H1 (cell line): ENCODE data around the gene TDRD9.

Experiments
- ATF3 ChIP-seq: IDR thresholded peaks from 2 replicates; pipeline ENCODE4 v1.6.1; 2011; ENCODE audit warnings: low read depth, mild to moderate bottlenecking, low read length; ENCODE audit not compliant: insufficient read depth
- CTCF ChIP-seq, 3 experiments: IDR thresholded peaks; 1 replicate in 2 of 3; 2 replicates in 1 of 3; pipeline versions ENCODE4 v1.5.1 to v1.6.1; 2011; ENCODE audit warnings: low read length in 3 of 3, mild to moderate bottlenecking in 3 of 3, inconsistent platforms in 2 of 3, low read depth in 1 of 3, moderate library complexity in 1 of 3; ENCODE audit not compliant: insufficient read depth in 1 of 3; ENCODE audit errors: control extremely low read depth in 1 of 3
- EP300 ChIP-seq, 2 experiments: IDR thresholded peaks; 1 replicate in 1 of 2; 2 replicates in 1 of 2; pipeline ENCODE4 v1.6.1; 2011 to 2012; ENCODE audit warnings: low read depth in 2 of 2, low read length in 2 of 2, mild to moderate bottlenecking in 2 of 2, borderline replicate concordance in 1 of 2, inconsistent platforms in 1 of 2, moderate library complexity in 1 of 2
- EZH2 ChIP-seq: fragments of 200-600 bp; sonication (generic); IDR thresholded peaks from 2 replicates; pipeline ENCODE4 v1.7.1; 2012; ENCODE audit warnings: low read depth, mild to moderate bottlenecking, moderate library complexity, low read length, inconsistent platforms; ENCODE audit not compliant: severe bottlenecking
- POLR2A ChIP-seq, 2 experiments: IDR thresholded peaks; 1 replicate in 1 of 2; 2 replicates in 1 of 2; pipeline ENCODE4 v1.6.1; 2011; ENCODE audit warnings: low read depth in 2 of 2, low read length in 2 of 2, mild to moderate bottlenecking in 2 of 2; ENCODE audit errors: control extremely low read depth in 1 of 2
- POLR2AphosphoS5 ChIP-seq: IDR thresholded peaks from 2 replicates; pipeline ENCODE4 v1.6.1; 2011; ENCODE audit warnings: low read depth, low read length
- SIN3A ChIP-seq, 2 experiments: IDR thresholded peaks in 1 of 2; conservative IDR thresholded peaks in 1 of 2; 2 replicates each; pipeline ENCODE4 v1.6.1; 2011 to 2012; ENCODE audit warnings: low read length in 2 of 2, improper control_type of control experiment in 1 of 2, low read depth in 1 of 2, mild to moderate bottlenecking in 1 of 2
- SRF ChIP-seq: IDR thresholded peaks from 2 replicates; pipeline ENCODE4 v1.6.1; 2011; ENCODE audit warnings: mild to moderate bottlenecking, low read depth, low read length, moderate library complexity
- TAF1 ChIP-seq: IDR thresholded peaks from 2 replicates; pipeline ENCODE4 v1.6.1; 2011; ENCODE audit warnings: mild to moderate bottlenecking, low read depth, low read length
- TAF7 ChIP-seq: optimal IDR thresholded peaks from 2 replicates; pipeline ENCODE3; 2011; ENCODE audit warnings: low read depth, mild to moderate bottlenecking, inconsistent platforms, low read length, moderate library complexity, borderline replicate concordance

- TF ChIP-seq POLR2AphosphoS5 (no peak), SRF (no peak), CTCF (IDR thresholded peaks at IDR 0.05; ENCODE audit: control extremely low read depth in 1 of 3, insufficient read depth in 1 of 3, low read depth in 1 of 3, low read length in 3 of 3) (peak; percentile 15 to 26 (median 18); a peak in 3 of 4 replicates), EZH2 (no peak), POLR2A (IDR thresholded peaks at IDR 0.05; ENCODE audit: control extremely low read depth in 1 of 2, low read depth in 2 of 2, low read length in 2 of 2) (no peak), TAF1 (no peak), TAF7 (no peak), ATF3 (no peak), EP300 (IDR thresholded peaks at IDR 0.05; ENCODE audit: borderline replicate concordance in 1 of 2, low read depth in 2 of 2, low read length in 2 of 2) (no peak), SIN3A (conservative IDR thresholded peaks at IDR 0.05 in 1 of 2, IDR thresholded peaks at IDR 0.05 in 1 of 2; ENCODE audit: low read depth in 1 of 2, low read length in 2 of 2) (no peak)
Measured at GRCh38 chr14:103899316-103899715, 28.9 kb upstream of the TDRD9 start.
